HUDEP-2 (cell line): ENCODE measurements around the gene PACRG.
"Not testable (repeated sequence)": the region's sequence is repeated elsewhere in the genome, so short reads cannot be mapped to it uniquely, and the experiment has no call there.

ENCODE experiments used
- DNase-seq, 76 experiments: peaks; one replicate each; lab custom pipeline; 2025; ENCODE audit not compliant: unreplicated experiment in 76 of 76; lab: John Stamatoyannopoulos, UW

PACRG gene

DNA sequence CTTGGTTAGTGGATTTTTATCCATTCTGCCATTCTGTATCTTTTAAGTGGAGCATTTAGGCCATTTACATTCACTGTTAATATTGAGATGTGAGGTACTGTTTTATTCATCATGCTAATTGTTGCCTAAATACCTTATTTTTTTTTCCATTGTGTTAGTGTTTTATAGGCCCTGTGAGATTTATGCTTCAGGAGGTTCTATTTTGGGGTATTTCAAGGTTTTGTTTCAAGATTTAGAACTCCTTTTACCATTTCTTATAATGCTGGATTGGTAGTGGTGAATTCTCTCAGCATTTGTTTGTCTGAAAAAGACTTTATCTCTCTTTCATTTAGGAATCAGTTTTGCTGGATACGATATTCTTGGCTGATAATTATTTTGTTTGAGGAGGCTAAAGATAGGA, 255.5 kb downstream of the PACRG start:
- DNase-seq, result not testable (repeated sequence)

DNA sequence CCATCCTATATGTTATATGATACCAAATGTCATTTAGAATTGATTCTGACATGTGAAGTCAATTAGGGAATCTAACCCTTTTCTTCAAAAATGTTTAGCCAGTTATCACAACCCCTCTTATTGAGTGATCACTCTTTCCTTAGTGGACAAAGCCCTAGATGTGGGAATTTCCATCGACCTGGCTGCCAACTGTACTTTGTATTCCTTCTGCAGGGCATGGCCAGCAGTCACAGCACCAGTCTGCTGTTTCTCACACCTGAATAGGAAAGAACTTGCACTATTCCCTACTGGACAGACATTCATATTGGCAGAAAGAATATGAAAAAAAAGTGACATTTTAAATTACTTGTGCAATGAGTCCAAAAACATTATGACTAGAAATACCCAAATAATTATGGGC, 271.0 kb downstream of the PACRG start:
- DNase-seq, result no peak

DNA sequence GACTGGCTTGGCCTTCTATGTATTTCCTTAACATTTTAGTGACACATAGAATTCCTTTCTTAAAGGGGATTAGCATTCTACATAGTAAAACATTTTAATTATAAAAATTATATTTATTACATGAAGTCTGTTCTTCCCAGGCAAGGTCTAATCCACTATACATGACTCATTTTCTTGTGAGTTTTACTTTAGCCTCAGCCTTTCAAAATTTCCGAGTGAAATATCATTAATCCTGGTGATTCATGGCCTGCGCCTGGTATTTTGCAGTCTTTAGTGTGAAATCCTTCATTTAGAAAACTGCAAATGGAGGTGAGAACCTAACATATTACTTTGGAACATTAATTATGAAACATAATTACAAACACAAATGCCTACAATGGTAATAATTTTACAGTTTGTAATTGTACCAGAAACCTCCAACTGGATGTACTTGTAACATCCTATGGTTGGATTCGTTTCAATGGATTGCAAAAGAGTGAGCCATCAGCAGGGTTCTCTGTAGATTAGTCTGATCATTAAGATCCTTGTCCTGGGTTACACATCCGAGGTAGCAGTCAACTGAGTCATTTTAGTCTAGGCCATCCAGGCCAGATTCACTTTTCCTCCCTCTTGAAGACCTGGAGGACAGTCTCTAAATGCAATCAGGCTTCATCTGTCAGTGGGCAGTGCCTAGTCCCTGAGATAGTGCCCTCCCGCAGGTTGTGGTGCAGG, 272.0 kb downstream of the PACRG start:
- no peak for DNase-seq

DNA sequence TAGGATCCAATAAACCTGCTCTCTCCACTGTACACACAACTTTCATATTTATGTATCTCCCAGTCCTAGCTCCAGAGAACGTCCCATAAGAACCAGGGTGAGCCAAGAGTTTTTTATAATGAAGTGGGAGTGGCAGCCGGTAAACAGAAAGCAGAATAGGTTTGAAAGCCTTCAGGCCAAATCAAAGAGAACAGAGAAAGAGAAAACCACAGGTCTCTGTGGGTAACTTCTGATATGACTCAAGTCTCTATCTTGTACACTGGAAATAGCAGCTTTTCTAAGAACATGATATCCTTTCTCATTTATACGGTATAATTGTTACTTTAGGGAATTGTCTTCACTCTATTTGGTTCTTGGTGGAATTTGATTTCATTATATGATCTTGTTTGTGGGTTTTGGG, 273.6 kb downstream of the PACRG start:
- no peak for DNase-seq

DNA sequence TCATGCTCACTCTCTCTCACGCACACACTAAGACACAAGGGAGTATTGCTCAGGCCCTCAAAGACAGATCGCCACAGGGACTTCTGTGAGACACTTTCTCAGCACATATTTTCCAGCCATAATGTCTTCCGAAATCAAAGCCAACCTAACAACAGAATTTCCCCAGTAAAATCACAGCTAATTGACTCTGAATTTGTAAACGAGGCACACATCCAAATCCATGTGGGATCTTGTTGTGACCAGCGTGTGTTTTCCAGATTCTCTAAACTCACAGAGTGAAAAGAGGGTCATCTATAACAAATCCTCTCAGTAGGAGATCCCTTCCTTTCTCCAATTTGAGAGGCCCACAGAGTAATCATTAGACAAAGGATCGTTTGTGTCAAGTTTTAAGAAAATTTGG, 280.4 kb downstream of the PACRG start:
- no peak for DNase-seq

DNA sequence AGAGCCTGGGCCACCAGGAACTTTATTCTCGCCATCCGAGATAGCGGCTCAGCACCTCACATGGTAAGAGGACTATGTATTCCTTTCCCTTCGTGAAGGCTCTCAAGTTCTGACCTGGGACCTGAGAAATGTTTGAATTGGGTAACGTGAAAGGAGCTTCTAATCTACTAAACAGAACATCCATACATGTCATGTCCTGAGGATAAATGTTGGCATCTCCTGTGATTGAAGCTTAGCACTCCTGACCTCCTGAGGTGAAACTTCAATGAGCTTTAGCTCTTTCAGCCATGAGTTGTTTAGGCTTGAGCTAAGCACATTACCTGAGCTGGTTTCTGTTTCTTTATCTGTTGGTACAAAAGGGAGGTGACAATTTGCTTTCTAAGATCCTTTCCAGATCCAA, 280.9 kb downstream of the PACRG start:
- DNase-seq, result no peak

DNA sequence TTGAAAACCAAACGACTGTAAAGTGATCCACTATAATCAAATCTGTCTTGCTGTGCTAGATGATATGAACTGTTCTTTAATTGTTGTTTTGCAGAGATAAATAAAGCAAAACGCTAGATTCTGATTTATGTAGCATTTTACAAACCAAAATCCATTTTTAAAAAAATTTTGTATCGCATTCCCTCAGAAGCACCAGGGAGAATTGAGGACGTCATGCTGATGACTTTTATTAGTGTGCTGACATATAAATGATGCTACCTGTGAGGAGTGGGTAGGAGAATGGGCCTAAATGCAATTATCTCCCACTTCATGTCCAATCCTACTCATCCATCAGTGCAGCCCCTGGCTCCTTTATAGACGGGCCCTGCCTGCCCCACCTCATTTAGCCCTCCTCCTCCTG, 282.4 kb downstream of the PACRG start:
- no peak for DNase-seq

DNA sequence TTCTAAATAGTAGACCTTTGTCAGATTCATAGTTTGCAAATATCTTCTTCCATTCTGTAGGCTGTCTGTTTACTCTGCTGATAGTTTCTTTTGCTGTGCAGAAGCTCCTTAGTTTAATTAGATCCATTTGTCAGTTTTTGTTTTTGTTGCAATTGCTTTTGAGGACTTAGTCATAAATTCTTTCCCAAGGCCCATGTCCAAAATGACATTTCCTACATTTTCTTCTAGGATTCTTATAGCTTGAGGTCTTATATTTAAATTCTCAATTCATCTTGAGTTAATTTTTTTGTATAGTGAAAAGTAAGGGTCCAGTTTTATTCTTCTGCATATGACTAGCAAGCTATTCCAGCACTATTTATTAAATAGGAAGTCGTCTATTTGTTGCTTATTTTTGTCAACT, 287.0 kb downstream of the PACRG start:
- no peak for DNase-seq

DNA sequence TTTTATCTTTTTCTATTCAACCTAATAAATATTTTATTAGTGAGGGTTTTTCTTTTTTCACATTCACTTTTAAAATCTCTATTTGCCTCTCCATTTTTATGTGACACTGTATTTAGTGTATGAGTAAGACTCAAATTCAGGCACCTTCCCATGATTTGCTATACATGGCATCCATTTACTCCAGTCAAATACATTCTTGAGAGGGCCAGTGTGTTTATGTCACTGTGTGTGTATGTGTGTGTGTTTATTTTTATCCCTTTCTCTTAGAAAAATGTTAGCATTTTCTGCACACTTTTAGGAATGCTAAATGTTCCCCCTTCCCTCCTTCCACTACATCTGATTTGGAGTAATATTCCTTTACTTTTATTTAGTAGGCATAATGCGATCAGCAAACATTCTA, 290.0 kb downstream of the PACRG start:
- DNase-seq, result no peak

DNA sequence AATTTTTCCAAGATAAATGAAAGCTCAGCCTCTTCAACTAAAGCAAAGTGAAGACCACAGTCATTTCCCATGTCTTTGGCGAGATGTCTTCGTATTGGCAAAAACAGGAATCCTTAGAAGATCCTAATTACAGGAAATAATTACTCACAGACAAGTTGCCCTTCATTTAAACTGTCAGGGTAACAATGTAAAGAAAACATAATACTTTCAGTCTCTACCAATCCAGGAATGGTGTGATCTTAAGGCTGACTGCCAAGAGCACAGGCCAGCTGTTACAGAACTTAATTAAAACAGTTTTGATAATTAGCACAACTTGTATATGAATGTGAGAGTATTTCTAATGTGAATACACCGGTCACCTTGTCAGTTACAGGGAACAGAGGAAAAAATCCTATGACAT, 292.2 kb downstream of the PACRG start:
- DNase-seq, result no peak

DNA sequence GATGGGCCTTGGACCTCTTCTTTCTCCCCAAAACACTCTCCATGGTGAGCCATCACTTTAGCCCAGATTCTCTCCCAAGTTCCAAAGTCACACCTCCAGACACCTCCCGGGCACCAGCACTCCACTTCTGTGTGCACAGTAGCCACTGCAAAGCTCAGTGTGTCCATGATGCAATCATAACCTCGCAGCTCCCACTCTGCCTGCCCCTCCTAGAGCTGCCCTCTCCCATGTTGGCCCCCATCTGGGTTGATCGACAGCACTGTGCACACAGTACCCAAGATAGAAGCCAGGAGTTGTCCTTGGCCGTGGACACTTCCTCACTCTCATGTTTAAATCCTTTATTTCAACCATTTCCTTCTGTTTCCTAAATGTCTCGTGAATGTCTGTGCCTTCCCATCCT, 293.3 kb downstream of the PACRG start:
- no peak for DNase-seq

DNA sequence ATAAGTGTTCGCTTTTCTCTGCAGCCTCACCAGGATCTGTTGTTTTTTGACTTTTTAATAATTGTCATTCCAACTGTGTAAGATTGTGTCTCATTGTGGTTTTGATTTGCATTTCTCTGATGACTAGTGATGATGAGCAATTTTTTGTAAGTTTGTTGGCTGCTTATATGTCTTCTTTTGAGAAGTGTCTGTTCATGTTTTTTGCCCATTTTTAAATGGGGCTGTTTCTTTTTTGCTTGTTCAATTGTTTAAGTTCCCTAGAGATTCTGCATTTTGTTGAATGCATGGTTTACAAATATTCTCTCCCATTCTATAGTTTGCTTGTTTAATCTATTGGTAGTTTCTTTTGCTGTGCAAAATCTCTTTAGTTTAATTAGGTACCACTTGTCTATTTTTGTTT, 295.9 kb downstream of the PACRG start:
- no peak for DNase-seq

DNA sequence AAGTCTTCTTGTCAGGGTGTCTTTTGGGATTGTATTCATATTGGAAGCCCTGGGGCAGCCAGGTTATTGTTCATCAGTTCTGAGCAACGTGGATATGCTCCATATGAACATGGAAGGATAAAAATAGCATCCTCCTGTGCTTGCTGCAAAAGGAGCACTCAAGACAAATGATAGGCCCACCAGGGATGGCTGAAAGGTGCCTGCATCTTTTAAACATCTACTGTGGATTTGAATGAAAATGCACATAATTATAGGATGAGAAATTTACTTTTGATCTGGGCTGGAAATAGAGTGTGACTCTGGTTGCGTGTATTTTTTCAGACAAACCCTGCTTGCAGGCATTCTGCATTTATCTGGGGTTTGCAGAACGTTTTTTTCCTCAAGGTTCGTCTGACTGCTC, 299.1 kb downstream of the PACRG start:
- no peak for DNase-seq

DNA sequence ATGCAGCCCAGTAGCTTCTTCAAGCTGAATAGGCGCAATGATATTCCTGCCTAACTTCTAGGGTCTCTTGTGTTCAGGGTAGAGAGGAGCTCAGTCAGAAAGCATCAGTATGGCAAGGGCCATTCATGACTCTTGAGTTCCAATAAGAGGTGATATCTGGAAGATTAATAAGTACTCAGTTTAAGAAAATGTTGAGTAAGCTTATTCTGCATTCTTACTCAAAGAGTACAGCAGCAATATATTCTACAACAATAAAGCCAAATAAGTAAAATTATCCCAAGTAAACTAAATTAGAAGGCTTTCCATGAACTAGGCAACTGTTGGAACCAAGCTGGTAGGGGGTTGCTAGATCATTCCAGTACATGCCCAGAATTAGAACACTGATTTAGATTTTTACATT, 303.2 kb downstream of the PACRG start:
- no peak for DNase-seq

DNA sequence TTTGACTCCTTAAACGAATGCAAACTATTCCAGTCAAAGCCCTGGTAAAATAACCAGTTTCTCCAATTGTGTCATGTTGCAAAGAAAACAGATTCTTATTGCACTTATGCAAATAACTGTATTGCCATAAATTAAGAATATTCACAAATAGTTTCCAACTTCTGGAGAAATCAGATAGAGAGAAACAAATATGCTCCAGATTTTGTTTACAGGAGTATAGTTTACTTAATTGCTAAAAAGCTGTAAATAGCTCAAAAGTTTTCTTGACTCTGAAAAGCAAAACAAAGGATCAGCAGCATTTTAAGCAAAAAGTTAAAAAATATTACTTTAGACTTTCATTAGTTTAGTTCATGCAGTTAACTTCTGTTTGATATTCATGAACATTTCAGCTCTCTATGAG, 304.2 kb downstream of the PACRG start:
- no peak for DNase-seq

DNA sequence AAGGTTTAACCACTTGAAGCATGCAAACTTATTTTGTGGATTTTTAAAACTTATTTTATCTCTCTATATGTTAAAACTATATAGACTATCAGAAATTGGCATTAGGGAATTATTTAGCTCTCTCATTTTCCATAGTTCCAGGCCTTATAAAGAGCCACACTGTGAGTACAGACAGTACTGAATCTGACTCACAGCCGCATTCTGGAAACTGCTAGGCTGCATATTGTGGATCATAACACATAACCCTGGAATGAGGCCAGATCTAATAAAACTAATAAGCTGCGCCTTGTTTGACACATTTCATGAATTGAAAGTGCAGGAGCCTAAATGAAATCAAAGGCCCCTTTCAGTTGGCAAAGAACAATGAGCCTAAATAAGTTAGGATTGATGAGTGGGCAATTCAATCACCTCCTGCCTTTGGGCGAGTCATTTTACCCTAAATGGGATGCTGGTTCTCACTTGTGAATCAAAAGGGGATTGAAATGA, 308.4 kb downstream of the PACRG start:
- no peak for DNase-seq

DNA sequence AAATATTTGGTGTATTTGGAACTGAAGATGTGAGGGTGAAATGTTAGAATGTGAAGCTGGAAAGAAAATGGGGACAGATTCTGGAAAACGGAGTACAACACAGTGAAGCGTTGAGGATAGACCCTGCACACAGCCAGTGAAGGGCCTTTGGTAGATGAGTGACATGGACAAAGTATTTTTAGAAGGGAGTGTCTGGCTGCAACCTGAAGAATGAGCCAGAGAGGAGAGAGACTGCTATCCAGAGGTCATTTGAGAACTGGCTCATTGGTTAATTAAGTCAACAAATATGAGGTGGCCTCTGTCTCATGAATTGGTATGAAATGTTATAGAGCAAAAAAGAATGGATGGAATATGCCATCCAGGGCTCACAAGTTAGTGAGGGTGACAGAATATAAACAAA, 310.5 kb downstream of the PACRG start:
- DNase-seq, result no peak

DNA sequence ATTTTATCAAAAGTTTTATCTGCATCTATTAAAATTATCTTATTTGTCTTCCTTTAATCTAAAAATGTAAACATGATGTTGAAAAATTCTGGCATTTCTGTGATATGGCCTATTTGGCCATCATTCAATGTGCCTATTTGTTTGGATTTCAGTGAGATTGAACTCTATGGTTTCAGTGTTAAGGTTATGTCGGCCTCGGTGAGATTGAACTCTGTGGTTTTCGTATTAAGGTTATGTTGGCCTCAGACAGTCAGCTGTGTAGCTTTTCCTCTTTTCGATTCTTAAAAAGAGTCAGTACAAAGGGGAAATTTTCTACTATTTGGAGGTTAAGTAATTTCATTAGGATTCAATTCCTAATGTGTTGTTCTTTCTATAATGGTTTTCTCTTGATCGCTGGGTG, 320.6 kb downstream of the PACRG start:
- DNase-seq, result no peak

DNA sequence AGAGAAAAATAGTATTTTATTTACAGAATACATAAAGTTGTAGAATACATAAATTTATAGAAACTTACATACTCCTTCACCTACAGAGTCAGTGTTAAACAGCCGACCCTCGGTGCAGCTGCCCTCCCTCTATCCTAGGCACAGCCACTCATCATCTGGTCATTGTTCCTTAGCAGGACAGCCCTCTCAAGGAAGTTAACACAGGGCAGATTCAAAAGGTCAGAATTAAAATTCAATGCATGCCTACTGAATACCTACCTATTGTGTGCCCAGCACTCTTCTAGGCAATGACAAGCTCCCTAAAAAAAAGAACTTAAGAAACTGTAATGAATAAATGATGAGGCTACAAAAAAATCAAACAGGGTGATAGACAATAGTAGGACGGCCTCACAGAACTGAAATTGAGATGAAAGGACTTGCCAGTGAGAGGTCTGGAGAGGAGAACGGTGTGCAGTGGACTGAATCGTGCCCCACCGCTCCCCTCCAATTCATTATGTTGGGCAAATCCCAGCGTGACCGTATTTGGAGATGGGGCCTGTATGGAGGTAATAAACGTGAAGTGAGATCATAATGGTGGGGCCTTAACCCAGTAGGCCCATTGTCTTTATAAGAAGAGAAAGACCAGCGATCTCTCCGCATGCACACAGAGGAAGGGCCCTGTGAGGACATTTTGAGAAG, 326.0 kb downstream of the PACRG start:
- DNase-seq, result no peak

DNA sequence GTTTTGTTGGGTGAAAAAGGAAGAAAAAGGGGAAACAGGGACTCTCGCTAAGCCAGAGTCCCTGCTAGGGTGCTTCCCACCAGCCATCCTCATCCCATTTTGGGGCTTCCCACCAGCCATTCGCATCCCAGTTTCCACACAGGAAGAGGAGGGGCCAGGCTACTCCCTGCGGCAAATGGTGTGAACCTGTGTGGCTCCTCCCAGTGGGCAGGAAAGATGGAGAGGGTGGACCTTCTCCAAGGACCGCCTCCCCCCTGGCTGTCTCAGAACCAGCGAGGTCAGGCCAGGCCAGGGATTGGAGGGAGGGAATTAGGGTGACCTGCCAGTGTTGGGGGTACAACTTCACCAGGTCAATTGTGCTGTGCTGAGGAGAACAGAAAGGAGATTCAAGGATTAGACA, 326.9 kb downstream of the PACRG start:
- DNase-seq, result no peak

DNA sequence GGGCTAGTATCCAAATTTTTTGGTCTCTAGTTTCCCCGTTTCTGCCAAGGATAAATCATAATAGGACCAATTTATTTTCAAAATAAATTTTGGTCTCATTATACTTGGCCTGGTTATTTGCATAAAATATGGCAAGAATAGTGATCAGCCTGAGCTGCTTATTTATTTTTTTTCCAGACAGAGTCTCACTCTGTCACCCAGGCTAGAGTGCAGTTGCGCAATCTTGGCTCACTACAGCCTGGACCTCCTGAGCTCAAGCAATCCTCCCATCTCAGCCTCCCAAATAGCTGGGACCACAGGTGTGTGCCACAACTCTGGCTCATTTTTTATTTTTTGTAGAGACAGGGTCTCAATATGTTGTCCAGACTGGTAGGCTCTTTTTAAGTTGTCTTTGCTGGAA, 329.5 kb downstream of the PACRG start:
- DNase-seq, result no peak

DNA sequence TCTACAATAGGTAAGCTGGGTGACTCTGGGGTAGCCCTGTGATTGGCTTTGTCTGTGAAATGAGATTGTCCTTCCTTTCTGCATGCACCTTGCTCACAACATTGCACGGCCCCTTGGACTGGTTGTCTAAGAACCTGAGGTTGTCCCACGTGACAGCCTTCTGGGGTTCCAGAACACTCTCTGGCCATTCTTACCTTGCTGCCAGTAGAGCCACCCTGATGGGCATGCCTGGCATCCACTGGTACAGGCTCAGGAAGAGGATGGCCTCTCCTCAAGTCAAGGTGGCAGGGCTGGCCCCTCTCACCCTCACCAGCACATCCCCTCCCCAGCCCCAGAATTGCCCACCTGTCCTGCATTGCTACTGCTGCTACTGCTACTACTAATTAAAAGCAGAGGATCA, 335.0 kb downstream of the PACRG start:
- DNase-seq, result no peak

DNA sequence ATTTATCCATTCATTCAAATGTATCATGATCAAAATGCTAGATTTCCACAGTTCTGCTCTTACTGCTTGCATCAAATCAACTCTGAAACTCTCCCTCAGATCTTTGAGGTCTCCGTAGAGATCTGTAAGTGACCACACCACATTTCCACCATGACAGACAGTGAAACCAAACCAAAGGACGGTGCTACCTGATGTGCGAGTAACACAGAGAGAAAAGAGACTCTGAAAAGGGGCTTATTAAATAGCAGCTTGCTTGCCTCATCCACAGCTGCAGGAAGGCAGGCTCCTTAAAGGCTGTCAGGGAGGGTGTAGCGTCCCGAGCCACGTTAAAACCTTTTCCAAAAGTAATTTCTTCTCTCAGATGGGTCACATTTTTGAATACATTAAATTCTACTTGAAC, 335.8 kb downstream of the PACRG start:
- DNase-seq, result no peak
